HCT116 (cell line): ENCODE results near the gene VAV1.

Experiments used
- CTCF ChIP-seq, 3 experiments: fragments of 200-600 bp in 1 of 3; sonication (generic) in 1 of 3; IDR thresholded peaks in 2 of 3; conservative IDR thresholded peaks in 1 of 3; 2 replicates each; pipeline ENCODE4 v1.5.1; 2012 to 2017; ENCODE audit warnings: low read depth in 2 of 3, low read length in 2 of 3, antibody characterized with exemption in 1 of 3, borderline replicate concordance in 1 of 3, control low read depth in 1 of 3, mild to moderate bottlenecking in 1 of 3, mixed read lengths in 1 of 3, mixed run types in 1 of 3, moderate library complexity in 1 of 3; ENCODE audit not compliant: insufficient read depth in 1 of 3
- POLR2AphosphoS5 ChIP-seq: IDR thresholded peaks from 2 replicates; pipeline ENCODE4 v1.6.1; 2011; ENCODE audit warnings: mild to moderate bottlenecking, low read depth, low read length, moderate library complexity
- REST ChIP-seq: IDR thresholded peaks from 2 replicates; pipeline ENCODE4 v1.6.1; 2012; ENCODE audit warnings: low read depth

DNA sequence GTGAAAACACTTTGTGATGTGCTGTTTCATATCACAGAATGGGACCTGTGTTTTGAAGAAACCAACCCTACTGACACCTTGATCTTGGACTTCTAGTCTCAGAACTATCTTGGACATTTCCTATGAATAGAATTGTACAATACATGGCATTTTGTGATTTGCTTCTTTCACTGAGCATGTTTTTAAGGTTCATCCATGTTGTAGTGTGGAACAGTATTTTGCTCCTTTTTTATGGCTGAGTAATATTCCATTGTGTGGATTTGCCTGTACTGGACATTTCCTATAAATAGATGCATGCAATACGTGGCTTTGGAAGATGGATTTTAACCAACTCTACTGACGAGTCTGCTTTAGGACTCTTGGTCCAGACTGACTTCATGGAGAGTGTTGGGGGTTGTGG is 46.8 kb downstream of the VAV1 start:
- TF ChIP-seq REST, result no peak
- TF ChIP-seq CTCF (IDR thresholded peaks at IDR 0.05 in 2 of 3, conservative IDR thresholded peaks at IDR 0.05 in 1 of 3; ENCODE audit: borderline replicate concordance in 1 of 3, insufficient read depth in 1 of 3, low read depth in 2 of 3, low read length in 2 of 3), result no peak
- TF ChIP-seq POLR2AphosphoS5, result no peak
